CD4-positive, alpha-beta T cell treated with Interleukin-4 for 1 hour (primary cell): ENCODE results near the gene TRIM41.
"Not testable (repeated sequence)": the region's sequence is repeated elsewhere in the genome, so short reads cannot be mapped to it uniquely, and the experiment has no call there.

ENCODE experiments used
- DNase-seq, 2 donors: peaks; one replicate each; pipeline ENCODE4 v3.0.0-alpha.2; 2020 to 2022

The TRIM41 gene

DNA sequence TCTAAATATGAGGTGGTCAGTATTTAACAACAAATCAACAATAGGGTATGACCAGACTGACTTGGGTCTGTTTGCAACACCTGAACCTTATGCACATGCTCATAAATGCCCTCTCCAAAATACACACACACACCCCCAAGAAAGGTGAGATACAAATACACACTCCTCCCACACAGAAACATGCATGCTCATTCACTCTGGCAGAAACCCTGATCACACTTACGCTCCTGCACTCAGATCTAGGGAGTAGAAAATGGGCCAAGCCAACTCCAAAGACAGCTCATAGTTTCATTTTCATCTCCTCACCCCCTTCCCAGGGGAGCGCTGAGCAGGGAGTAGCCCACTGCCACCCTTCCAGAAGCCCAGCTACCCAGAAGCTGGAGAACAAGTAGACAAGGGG, 29.4 kb upstream of the TRIM41 start:
- no peak for DNase-seq

DNA sequence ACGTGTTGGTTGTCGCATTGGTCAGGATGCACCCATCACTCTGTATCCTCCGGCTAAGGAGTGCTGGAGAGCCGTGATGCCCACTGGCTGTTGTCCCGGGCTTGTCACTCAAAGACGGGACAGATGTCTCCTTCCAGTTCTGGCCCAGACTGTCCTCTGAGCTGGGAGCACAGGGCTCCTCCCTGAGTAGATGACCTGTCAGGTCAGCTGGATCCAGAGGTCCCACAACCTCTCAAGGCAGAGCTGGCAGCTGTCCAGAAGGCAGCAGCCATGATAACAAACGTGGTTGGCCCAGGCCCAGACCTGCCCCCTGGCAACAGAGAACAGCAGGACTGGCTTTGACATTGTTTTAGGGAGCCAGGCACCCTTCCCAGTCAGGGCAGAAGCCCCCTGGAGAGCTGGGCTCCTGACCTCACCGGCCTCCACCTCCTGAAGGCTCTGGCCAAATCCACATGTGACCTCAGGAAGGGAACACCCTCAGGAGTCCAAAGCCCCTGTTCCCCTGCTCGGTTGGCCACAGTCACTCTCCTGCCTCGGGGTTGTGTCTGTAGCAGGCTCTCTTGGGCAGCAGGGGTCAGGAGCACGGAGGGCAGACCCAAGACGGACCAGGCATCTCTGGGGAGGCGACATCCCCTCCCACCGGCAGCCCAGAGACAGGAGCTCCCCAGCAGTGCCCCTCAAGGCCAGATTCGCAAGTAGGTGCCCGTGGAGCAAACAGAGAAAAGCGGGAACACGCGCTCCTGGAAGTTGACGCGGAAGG, 28.4 kb upstream of the TRIM41 start:
- no peak for DNase-seq

GRCh38 chr5:181195249-181195761, 27.8 kb upstream of the TRIM41 start:
- no peak for DNase-seq

DNA sequence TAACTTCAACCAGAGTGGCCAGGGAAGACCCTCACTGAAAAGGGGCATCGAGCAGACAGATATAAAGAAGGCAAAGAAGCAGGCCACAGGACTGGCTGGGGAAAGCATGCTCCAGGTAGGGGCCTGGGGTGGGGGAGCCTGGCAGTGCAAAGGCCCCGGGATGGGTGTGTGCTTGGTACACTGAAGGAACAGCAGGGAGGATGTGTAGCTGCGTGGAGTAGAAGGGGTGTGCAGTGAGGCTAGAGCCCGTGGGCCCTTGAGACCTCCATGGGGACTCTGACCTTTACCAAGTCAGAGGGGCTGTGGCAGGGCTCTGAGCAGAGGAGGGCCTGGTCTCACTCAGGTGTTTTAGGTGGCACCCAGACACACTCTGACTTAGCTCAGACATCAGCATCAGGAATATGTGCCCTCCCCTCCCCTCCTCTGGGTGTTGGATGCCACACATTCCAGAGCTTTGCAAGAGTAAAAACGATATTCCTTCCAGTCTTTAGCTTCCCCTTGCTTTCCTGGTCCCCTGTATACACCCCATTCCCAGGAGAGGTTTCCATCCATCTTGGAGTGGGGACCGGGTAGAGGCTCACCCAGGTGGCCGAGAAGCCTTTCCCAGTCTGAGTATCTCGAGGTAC, 25.6 kb upstream of the TRIM41 start:
- DNase-seq = no peak

- no peak for DNase-seq
Observed at GRCh38 chr5:181198106-181198685, 24.9 kb upstream of the TRIM41 start.

GRCh38 chr5:181198905-181199519, 24.1 kb upstream of the TRIM41 start:
- peak in 1 of 2 donors; percentile 19 for DNase-seq

GRCh38 chr5:181199881-181200638, 23.0 kb upstream of the TRIM41 start:
- DNase-seq = no peak

- no peak for DNase-seq
Observed at GRCh38 chr5:181200816-181201215, 22.3 kb upstream of the TRIM41 start.

DNA sequence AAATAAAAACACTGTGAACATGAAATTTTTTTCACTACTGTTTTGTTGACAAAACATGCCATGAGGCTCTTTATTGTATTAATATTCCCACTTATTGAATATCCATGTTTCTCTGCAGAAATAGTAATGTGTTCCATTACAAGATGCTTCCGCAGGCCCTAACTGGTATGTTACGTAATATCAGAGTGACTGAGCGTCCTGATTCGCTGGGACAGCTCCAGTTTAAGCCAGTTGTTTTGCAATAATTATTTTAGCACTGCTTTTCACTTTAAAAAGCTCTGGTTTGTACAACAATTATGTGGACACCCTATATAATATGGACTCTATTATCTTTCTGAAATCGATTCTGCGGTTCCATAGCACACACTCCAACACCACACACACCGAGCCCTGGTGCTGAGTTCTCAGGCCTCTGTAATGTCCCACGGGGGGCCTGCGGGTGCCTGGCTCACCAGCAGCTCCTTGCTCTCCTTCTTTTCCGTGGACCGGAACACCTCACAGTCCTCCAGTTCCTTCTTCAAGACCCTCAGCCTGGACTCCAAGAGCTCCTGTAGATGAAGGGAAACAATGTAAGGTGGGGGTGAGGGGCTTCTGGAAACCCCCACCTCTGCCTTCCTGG, 19.9 kb upstream of the TRIM41 start:
- DNase-seq = no peak

DNA sequence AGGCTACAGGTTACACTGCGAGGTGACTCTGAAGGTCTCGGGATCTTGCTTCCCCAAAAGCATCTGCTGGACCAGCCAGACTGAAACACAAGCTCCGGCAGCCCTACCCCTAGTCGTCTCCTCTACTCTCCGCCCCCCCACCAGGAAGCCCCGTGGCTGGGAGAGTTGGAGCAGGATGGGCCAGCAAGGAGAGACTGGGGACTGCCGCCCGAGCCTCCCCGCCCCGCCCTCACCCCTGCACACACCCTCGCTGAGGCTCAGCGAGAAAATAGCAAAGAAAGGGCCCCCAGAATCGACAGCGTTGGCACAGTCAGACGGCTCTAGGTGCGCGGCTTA, 19.3 kb upstream of the TRIM41 start:
- DNase-seq = no peak

DNA sequence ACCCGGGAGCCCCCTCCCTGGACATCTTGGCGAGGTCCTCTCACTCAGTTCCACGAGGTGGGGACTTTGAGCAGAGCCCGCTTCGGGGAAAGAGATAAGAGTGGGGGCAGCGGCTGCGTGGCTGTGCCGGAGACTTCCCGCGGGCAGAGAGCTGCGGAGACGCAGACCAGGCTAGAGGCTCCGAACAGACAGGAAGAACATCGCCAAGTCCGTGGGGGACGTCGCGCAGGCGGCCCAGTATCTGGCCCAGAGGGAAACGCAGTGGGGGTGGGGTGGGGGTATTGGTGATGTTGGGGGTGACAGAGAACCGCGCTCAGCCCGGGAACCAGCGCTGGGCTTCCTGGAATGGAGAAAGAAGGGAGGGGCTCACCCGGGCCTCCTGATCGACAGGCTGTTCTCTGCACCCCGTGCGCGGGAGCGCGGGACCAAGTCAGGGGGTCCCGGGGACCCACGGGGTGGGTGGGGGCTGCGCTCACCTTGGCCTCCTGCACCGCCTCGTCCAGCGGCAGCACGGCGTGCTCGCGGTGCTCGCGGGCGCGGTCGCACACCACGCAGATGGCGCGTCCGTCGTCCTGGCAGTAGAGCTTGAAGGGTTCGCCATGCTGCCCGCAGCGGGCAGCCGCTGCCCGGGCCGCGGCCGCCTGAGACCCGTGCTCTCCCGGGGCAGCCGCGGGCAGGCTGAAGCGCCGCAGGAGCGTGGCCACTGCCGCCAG, 18.8 kb upstream of the TRIM41 start:
- DNase-seq = peak in 1 of 2 donors; percentile 29

DNA sequence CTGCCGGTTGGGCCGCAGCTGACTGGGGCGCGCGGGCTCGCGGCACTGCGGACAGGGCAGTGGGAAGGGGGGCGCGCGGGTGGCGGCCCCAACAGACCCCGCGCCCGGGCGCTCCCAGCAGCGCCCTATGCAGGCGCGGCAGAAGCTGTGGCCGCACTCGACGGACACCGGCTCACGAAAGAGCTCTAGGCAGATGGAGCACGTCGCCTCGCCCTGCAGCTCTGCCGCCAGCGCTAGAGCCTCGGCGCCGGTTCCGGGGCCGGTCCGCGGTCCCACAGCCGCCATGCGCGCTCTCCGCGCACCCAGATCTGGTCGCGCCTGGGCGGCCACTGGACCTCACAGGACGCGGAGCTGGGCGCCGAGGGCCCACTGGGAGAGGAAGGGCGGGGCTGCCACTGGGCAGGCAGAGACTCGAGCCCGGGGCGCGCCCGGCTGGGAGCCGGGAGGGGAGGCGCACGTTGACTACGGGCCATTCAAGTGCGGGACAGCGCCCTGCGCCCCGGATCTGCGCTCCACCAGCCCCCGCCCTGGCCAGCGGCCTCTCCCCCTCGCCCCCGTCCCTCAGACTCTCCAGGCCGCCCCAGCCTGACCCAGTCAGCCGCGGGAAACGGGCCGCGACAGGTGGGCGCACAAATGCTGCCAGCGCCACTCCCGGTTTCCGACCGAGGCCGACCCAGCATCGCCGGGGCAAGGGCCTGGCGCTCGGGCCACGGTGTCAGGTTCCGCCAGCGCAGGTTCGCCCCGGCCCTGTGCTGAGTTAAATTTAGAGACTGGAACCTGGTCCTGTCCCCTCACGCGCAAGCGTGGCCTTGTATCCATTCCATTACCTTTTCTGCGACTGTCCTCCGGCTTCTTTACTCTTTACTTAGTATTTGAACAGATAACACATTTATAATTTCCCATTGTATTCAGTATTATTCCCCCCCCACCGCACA, 18.0 kb upstream of the TRIM41 start, which contains the start of gene TRIM7:
TRIM7 (minus strand) TSS at position 371 of the 935 bp plus-strand sequence; CDS start at position 285, 86 bp downstream.
- peak in 1 of 2 donors; percentile 14 for DNase-seq

GRCh38 chr5:181205761-181206649, 17.1 kb upstream of the TRIM41 start:
- peak in 1 of 2 donors; percentile 27 for DNase-seq

GRCh38 chr5:181207214-181207959, 15.7 kb upstream of the TRIM41 start:
- peak; percentile 83 to 88 for DNase-seq

- no peak for DNase-seq
Observed at GRCh38 chr5:181207960-181208253, 15.2 kb upstream of the TRIM41 start.

- not testable (repeated sequence) for DNase-seq
Observed at GRCh38 chr5:181209006-181209405, 14.1 kb upstream of the TRIM41 start.

DNA sequence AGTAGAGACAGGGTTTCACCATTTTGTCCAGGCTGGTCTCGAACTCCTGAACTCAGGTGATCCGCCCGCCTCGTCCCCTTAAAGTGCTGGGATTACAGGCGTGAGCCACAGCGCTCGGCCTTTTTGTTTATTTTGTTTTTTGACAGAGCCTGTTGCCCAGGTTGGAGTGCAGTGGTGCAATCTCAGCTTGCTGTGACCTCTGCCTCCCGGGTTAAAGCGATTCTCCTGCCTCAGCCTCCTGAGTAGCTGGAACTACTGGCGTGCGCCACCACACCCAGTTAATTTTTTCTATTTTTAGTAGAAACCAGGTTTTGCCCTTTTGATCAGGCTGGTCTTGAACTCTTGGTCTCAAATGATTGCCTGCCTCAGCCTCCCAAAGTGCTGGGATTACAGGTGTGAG, 12.9 kb upstream of the TRIM41 start:
- DNase-seq = not testable (repeated sequence)

- DNase-seq = not testable (repeated sequence)
Observed at GRCh38 chr5:181210698-181211097, 12.4 kb upstream of the TRIM41 start.

DNA sequence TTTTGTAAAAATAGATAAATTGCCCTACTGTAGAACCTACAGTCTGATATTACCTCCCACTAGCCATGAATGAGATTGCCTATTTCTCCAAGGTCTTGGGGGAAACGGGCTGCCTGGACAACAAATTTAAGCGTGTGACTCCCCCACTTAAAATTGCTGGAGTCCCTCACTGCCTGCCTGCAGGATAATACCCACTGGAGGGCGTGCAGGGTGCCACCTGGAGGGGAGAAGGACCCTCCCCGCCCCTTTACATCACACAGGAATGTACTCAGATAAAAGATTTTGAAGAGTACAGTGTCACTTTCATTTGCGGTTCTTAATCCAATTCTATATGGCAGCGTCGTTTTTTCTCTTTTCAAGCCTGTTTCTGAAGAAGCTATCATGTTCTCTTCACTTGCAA, 11.9 kb upstream of the TRIM41 start:
- no peak for DNase-seq
